ENCODE data around the gene OSBPL7. TPM values are rescaled to one million over a fixed set of nuclear protein-coding genes. Genes with fewer than 3 reads are reported as not detected.

The OSBPL7 gene
- total and polyA plus RNA-seq, 2 donors (not counting 3 experiments of a cell fraction or from before 2014, with no cell fraction given) = 16.2 to 29.1 TPM

DNA sequence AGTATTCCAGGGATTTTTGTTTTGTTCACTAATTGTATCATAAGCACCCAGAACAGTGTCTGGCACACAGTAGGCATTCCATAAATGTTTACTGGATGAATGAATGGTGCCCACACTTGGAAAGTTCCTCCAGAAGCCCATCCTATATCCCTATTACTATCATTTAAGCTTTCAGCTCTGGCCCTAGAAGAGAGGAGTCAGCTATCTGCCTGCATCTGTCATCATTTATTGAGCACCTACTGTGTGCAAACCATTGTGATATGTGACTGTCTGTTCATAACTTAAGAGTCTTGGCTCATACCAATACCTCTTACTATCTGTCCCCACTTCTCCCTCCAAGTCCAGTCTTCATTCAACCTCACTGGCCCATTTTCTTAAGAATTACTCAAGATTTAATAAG, 49.5 kb upstream of the OSBPL7 start:
- CTCF ChIA-PET = interaction anchor here (0.8 to 1.9 kb wide), 4 partner anchors 12 to 76 kb away, joined by 3 to 9 read pairs (median 4); no protein-coding TSS in a partner anchor
- no peak for FAIRE-seq
- no peaks in the 10 kb centered on the region for H3K9me3 ChIP-seq (replicated peaks; ENCODE audit: control insufficient read depth, insufficient read depth, low read length)

More for the DNA sequence above, 49.5 kb upstream of the OSBPL7 start:
- Histone ChIP-seq H3K4me3 (replicated peaks in 1 of 3; ENCODE audit: insufficient read depth in 1 of 3, low read depth in 1 of 3, low read length in 3 of 3) (no peak overlapping the region), H3K4me2 (ENCODE audit: insufficient read depth, low read length) (no peak overlapping the region), H3K9me1 (replicated peaks; ENCODE audit: control insufficient read depth, extremely low read depth, insufficient read depth, low read length) (no peaks in the 10 kb centered on the region), H3K79me2 (ENCODE audit: control insufficient read depth, insufficient read depth, low read length) (no peaks in the 10 kb centered on the region), H3K36me3 (ENCODE audit: control insufficient read depth in 2 of 2, extremely low read depth in 1 of 2, insufficient read depth in 2 of 2, low read length in 2 of 2) (no peaks in the 10 kb centered on the region), H4K20me1 (replicated peaks; ENCODE audit: control insufficient read depth, extremely low read depth, insufficient read depth, low read length) (no peaks in the 10 kb centered on the region), H2AFZ (ENCODE audit: low read depth, low read length) (no peak overlapping the region), H3K27me3 (ENCODE audit: control insufficient read depth in 2 of 2, insufficient read depth in 2 of 2, low read length in 2 of 2) (peaks cover 47 to 60% of the 10 kb centered on the region in 2 experiments), H3K9ac (replicated peaks; ENCODE audit: extremely low read depth, insufficient read depth, low read length) (no peak overlapping the region), H3K4me1 (ENCODE audit: control insufficient read depth, extremely low read depth, insufficient read depth, low read length) (no peaks in the 10 kb centered on the region), H3K27ac (ENCODE audit: insufficient read depth, low read depth, low read length) (no peak overlapping the region)
- intact Hi-C loops (cut with micrococcal nuclease) = no loop called here
- BruUV-seq (replicated peaks) = no TSS peak
- POLR2A ChIA-PET = no interaction called here
- dilution Hi-C loops (cut with MboI; ENCODE audit: extremely low pct_ligation_motif_present, low sequenced_read_pairs) = no loop called here
- no peak for TF ChIP-seq POLR2AphosphoS5 (IDR thresholded peaks at IDR 0.05; ENCODE audit: insufficient read depth, low read depth, low read length)
- no peak for TF ChIP-seq EZH2 (IDR thresholded peaks at IDR 0.05; ENCODE audit: borderline replicate concordance, low read depth, low read length, severe bottlenecking)
- TF ChIP-seq, protein P1, sequence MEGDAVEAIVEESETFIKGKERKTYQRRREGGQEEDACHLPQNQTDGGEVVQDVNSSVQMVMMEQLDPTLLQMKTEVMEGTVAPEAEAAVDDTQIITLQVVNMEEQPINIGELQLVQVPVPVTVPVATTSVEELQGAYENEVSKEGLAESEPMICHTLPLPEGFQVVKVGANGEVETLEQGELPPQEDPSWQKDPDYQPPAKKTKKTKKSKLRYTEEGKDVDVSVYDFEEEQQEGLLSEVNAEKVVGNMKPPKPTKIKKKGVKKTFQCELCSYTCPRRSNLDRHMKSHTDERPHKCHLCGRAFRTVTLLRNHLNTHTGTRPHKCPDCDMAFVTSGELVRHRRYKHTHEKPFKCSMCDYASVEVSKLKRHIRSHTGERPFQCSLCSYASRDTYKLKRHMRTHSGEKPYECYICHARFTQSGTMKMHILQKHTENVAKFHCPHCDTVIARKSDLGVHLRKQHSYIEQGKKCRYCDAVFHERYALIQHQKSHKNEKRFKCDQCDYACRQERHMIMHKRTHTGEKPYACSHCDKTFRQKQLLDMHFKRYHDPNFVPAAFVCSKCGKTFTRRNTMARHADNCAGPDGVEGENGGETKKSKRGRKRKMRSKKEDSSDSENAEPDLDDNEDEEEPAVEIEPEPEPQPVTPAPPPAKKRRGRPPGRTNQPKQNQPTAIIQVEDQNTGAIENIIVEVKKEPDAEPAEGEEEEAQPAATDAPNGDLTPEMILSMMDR (IDR thresholded peaks at IDR 0.05; ENCODE audit: extremely low read depth in 1 of 2, insufficient read depth in 1 of 2, low read depth in 1 of 2, low read length in 2 of 2) = no peak
- TF ChIP-seq, protein P2, sequence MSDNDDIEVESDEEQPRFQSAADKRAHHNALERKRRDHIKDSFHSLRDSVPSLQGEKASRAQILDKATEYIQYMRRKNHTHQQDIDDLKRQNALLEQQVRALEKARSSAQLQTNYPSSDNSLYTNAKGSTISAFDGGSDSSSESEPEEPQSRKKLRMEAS (IDR thresholded peaks at IDR 0.05; ENCODE audit: insufficient read depth, insufficient read length) = no peak
- no peak for TF ChIP-seq FOS (IDR thresholded peaks at IDR 0.05; ENCODE audit: borderline replicate concordance, insufficient read depth, low read length)
- TF ChIP-seq MYC (IDR thresholded peaks at IDR 0.05; ENCODE audit: low read depth, low read length) = no peak
- TF ChIP-seq GATA2 (IDR thresholded peaks at IDR 0.05; ENCODE audit: insufficient read depth, insufficient read length, low read depth, low read length) = no peak
- no peak for TF ChIP-seq POLR2A (IDR thresholded peaks at IDR 0.05; ENCODE audit: low read depth, low read length)
- DNase-seq (ENCODE audit: low read depth, low spot score) = no peak
